GM21825 (cell line): ENCODE data around the gene CD46.

Experiments used
- ATAC-seq: cut with Tn5 transposase; IDR thresholded peaks from one replicate; pipeline ENCODE4 v1.9.1; 2021; ENCODE audit warnings: mild to moderate bottlenecking, moderate library complexity; ENCODE audit not compliant: unreplicated experiment

Gene CD46

DNA sequence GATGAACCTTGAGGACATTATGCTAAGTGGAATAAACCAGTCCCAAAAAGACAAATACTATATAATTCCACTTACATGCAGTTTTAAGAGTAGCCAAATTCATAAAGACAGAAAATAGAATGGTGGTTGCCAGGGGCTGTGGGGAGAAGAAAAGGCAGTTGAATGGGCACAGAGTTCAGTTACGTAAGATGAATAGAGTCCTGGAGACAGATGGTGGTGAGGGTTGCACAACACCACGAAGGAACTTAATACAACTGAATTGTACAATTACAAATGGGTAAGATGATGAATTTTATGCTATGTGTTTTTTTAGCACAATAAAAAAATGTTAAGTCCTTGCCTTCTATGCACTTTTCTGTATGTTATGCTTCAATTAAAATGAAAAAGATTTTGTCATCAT lies 92.5 kb downstream of the CD46 start:
- ATAC-seq: no peak
